ENCODE results near the gene RFC1. TPM values are rescaled to one million over a fixed set of nuclear protein-coding genes. Genes with fewer than 3 reads are reported as not detected.
A peak's percentile ranks its signal among the peaks of the same experiment; 100 is the strongest.
"Not testable (repeated sequence)": the region's sequence is repeated elsewhere in the genome, so short reads cannot be mapped to it uniquely, and the experiment has no call there.

The RFC1 gene
- total RNA-seq, 2 experiments from 2014 or later = 97.0 to 104 TPM

- CTCF ChIA-PET = no interaction called here
Measured at GRCh38 chr4:39383690-39384089, 17.5 kb upstream of the RFC1 start.

GRCh38 chr4:39375478-39375877 lies 9.3 kb upstream of the RFC1 start:
- Mint-ChIP-seq H3K36me3 (ENCODE audit: low read depth) (no peaks in the 10 kb centered on the region), H3K27ac (no peak overlapping the region), H3K27me3 (peaks cover 13% of the 10 kb centered on the region), H3K4me1 (ENCODE audit: low read depth) (no peaks in the 10 kb centered on the region), H3K9me3 (peaks cover 4% of the 10 kb centered on the region), H3K4me3 (no peak overlapping the region)
- CTCF ChIA-PET = no interaction called here
- Histone ChIP-seq H3K27ac (ENCODE audit: low read depth in 1 of 2, low read length in 2 of 2) (no peak overlapping the region), H3K4me3 (ENCODE audit: low read length) (no peak overlapping the region), H3K27me3 (ENCODE audit: control insufficient read depth in 1 of 2, insufficient read depth in 2 of 2, low read length in 2 of 2) (no peaks in the 10 kb centered on the region), H3K36me3 (ENCODE audit: insufficient read depth, low read length) (no peaks in the 10 kb centered on the region), H3K9me3 (ENCODE audit: control insufficient read depth in 1 of 2, insufficient read depth in 1 of 2, low read length in 2 of 2) (peaks cover 0 to 9% of the 10 kb centered on the region in 2 experiments), H3K4me1 (ENCODE audit: insufficient read depth, low read length) (no peaks in the 10 kb centered on the region)
- TF ChIP-seq CTCF (IDR thresholded peaks at IDR 0.05) = no peak
- POLR2A ChIA-PET = no interaction called here
- no peak for DNase-seq
- no peak for ATAC-seq (ENCODE audit: poor library complexity)
- intact Hi-C loops (cut with DNase I, micrococcal nuclease) = no loop called here

More at GRCh38 chr4:39383690-39384089, 17.5 kb upstream of the RFC1 start:
- Histone ChIP-seq H3K4me1 (ENCODE audit: insufficient read depth, low read length) (no peaks in the 10 kb centered on the region), H3K27ac (ENCODE audit: low read depth in 1 of 2, low read length in 2 of 2) (no peak overlapping the region), H3K27me3 (ENCODE audit: control insufficient read depth in 1 of 2, insufficient read depth in 2 of 2, low read length in 2 of 2) (no peaks in the 10 kb centered on the region), H3K4me3 (ENCODE audit: low read length) (no peak overlapping the region), H3K9me3 (ENCODE audit: control insufficient read depth in 1 of 2, insufficient read depth in 1 of 2, low read length in 2 of 2) (no peaks in the 10 kb centered on the region), H3K36me3 (ENCODE audit: insufficient read depth, low read length) (no peaks in the 10 kb centered on the region)
- POLR2A ChIA-PET = no interaction called here
- H3K4me1 Mint-ChIP-seq (ENCODE audit: low read depth) = no peaks in the 10 kb centered on the region
- H3K9me3 Mint-ChIP-seq = peaks cover 4% of the 10 kb centered on the region
- H3K36me3 Mint-ChIP-seq (ENCODE audit: low read depth) = no peaks in the 10 kb centered on the region
- H3K27me3 Mint-ChIP-seq = peaks cover 27% of the 10 kb centered on the region
- intact Hi-C loops (cut with DNase I, micrococcal nuclease) = no loop called here
- DNase-seq (no peak), ATAC-seq (ENCODE audit: poor library complexity) (no peak)
- H3K27ac Mint-ChIP-seq = no peak overlapping the region
- no peak overlapping the region for H3K4me3 Mint-ChIP-seq
- TF ChIP-seq CTCF (IDR thresholded peaks at IDR 0.05) = no peak

GRCh38 chr4:39371209-39371608 lies 5.0 kb upstream of the RFC1 start:
- H3K4me3 ChIP-seq (ENCODE audit: low read length); intact Hi-C loops (cut with DNase I, micrococcal nuclease); H3K4me1 Mint-ChIP-seq (ENCODE audit: low read depth); POLR2A ChIA-PET; H3K27me3 Mint-ChIP-seq; H3K27me3 ChIP-seq (ENCODE audit: control insufficient read depth in 1 of 2, insufficient read depth in 2 of 2, low read length in 2 of 2); H3K27ac Mint-ChIP-seq; H3K9me3 Mint-ChIP-seq; H3K27ac ChIP-seq (ENCODE audit: low read depth in 1 of 2, low read length in 2 of 2); H3K36me3 Mint-ChIP-seq (ENCODE audit: low read depth); ATAC-seq (ENCODE audit: poor library complexity); H3K4me1 ChIP-seq (ENCODE audit: insufficient read depth, low read length); H3K36me3 ChIP-seq (ENCODE audit: insufficient read depth, low read length); H3K9me3 ChIP-seq (ENCODE audit: control insufficient read depth in 1 of 2, insufficient read depth in 1 of 2, low read length in 2 of 2); H3K4me3 Mint-ChIP-seq; CTCF ChIA-PET; DNase-seq: not testable (repeated sequence)

- H3K4me3 ChIP-seq (ENCODE audit: low read length) = no peak overlapping the region
- intact Hi-C loops (cut with DNase I, micrococcal nuclease) = loop anchor here (5.0 to 10.0 kb wide), 4 partner anchors 88 to 328 kb away; partner anchors contain the start of genes LIAS (in 2 of the 2), RPL9 (in 2 of the 2), UBE2K (in 1 of the 2) and UGDH (in 1 of the 2)
- Mint-ChIP-seq H3K4me3 (peak overlapping the region; percentile 45), H3K4me1 (ENCODE audit: low read depth) (peaks cover 22% of the 10 kb centered on the region), H3K9me3 (no peaks in the 10 kb centered on the region), H3K27ac (no peak overlapping the region), H3K36me3 (ENCODE audit: low read depth) (peaks cover 13% of the 10 kb centered on the region), H3K27me3 (no peaks in the 10 kb centered on the region)
- ATAC-seq (ENCODE audit: poor library complexity) (no peak), DNase-seq (no peak)
- H3K27me3 ChIP-seq (ENCODE audit: control insufficient read depth in 1 of 2, insufficient read depth in 2 of 2, low read length in 2 of 2) = no peaks in the 10 kb centered on the region
- peaks cover 19% of the 10 kb centered on the region for H3K4me1 ChIP-seq (ENCODE audit: insufficient read depth, low read length)
- no peak for TF ChIP-seq CTCF (IDR thresholded peaks at IDR 0.05)
- H3K36me3 ChIP-seq (ENCODE audit: insufficient read depth, low read length) = no peaks in the 10 kb centered on the region
- ChIA-PET POLR2A (no interaction called here), CTCF (no interaction called here)
- no peak overlapping the region for H3K27ac ChIP-seq (ENCODE audit: low read depth in 1 of 2, low read length in 2 of 2)
- H3K9me3 ChIP-seq (ENCODE audit: control insufficient read depth in 1 of 2, insufficient read depth in 1 of 2, low read length in 2 of 2) = peaks cover 0 to 9% of the 10 kb centered on the region in 2 experiments
Measured at GRCh38 chr4:39369301-39369700, 3.1 kb upstream of the RFC1 start.

Data from CD4-positive, alpha-beta T cell (primary cell).